Kidney (tissue), 14 donors: ENCODE measurements around the gene B3GALT5. TPM values are rescaled to one million over a fixed set of nuclear protein-coding genes. Genes with fewer than 3 reads are reported as not detected.

Source experiments
- DNase-seq, 5 donors: peaks; one replicate each; pipeline ENCODE4 v3.0.0-alpha.2; 2013 to 2020
- FAIRE-seq: peaks from 2 replicates; lab custom pipeline; 2012; peaks lifted over from hg19 to GRCh38; lab: Jason Lieb, UNC
- H3K27ac ChIP-seq, 2 donors: one replicate each; pipeline ENCODE4 v1.7.0; 2013; ENCODE audit warnings: low read depth in 2 of 2, low read length in 2 of 2, inconsistent platforms in 1 of 2
- H3K27me3 ChIP-seq: one replicate; pipeline ENCODE4 v1.7.1; 2013; ENCODE audit warnings: low read length, inconsistent platforms; ENCODE audit not compliant: control insufficient read depth, insufficient read depth
- H3K36me3 ChIP-seq, 3 donors: one replicate each; pipeline versions ENCODE4 v1.7.0 to v1.7.1; 2013; ENCODE audit warnings: low read length in 3 of 3, control low read depth in 1 of 3, inconsistent platforms in 1 of 3; ENCODE audit not compliant: insufficient read depth in 3 of 3, control insufficient read depth in 2 of 3
- H3K4me1 ChIP-seq, 3 donors: one replicate each; pipeline versions ENCODE4 v1.7.0 to v1.7.1; 2013; ENCODE audit warnings: low read length in 3 of 3, inconsistent platforms in 1 of 3, low read depth in 1 of 3; ENCODE audit not compliant: control insufficient read depth in 2 of 3, insufficient read depth in 2 of 3
- H3K4me3 ChIP-seq, 3 donors: one replicate each; pipeline versions ENCODE4 v1.7.0 to v1.8.1; 2013; ENCODE audit warnings: low read length in 3 of 3, control low read depth in 1 of 3, inconsistent platforms in 1 of 3
- H3K9ac ChIP-seq, 3 donors: one replicate each; pipeline versions ENCODE4 v1.7.0 to v1.7.1; 2013; ENCODE audit warnings: low read length in 3 of 3, control low read depth in 1 of 3, inconsistent platforms in 1 of 3
- H3K9me3 ChIP-seq, 3 donors: one replicate each; pipeline versions ENCODE4 v1.7.0 to v1.7.1; 2013; ENCODE audit warnings: low read length in 3 of 3, control low read depth in 1 of 3, inconsistent platforms in 1 of 3; ENCODE audit not compliant: control insufficient read depth in 2 of 3, insufficient read depth in 1 of 3
- CTCF ChIP-seq: IDR thresholded peaks from 3 replicates; pipeline ENCODE4 v1.5.1; 2012; ENCODE audit warnings: mild to moderate bottlenecking, moderate library complexity, borderline replicate concordance; ENCODE audit not compliant: insufficient read depth; ENCODE audit errors: extremely low read depth
- intact Hi-C: fragments of 100-400 bp; cut with DNase I; formaldehyde crosslinking; loops from one replicate; pipeline ENCODE4 v1.11.1; 2022
- polyA plus RNA-seq: library from polyadenylated mRNA; stranded (reverse); fragments of 350-450 nt; fragmentation: Illumina TruSeq; extraction: RNeasy Lipid Tissue Mini Kit (QIAGEN cat#74804); gene quantifications from one replicate; pipeline ENCODE4 v1.2.3, GENCODE V29; 2014; ENCODE audit warnings: low read depth, low replicate concordance; ENCODE audit not compliant: insufficient read depth
- total RNA-seq: library from RNA; stranded (reverse); fragmentation: NEBNext Ultra II Directional; extraction: Animal tissue kit (Norgen Biotek cat#: 25700); gene quantifications from one replicate; pipeline ENCODE4 v1.2.1, GENCODE V29; 2021
- donor health status: control.
- donor health status: control.
- donor health status: control.
- donor health status: control.
- donor health status: control.
- donor health status: DM: yes; HTN: yes; CAD: no.
- donor health status: Normal renal cell carcinoma (clear cell type).

Gene B3GALT5
- total and polyA plus RNA-seq, 2 donors from 2014 or later = 0.24 to 5.6 TPM

GRCh38 chr21:39715804-39716397 lies 103.2 kb downstream of the B3GALT5 start:
- FAIRE-seq = no peak
- no peaks in the 10 kb centered on the region for H3K4me1 ChIP-seq
- intact Hi-C loops = no loop called here

GRCh38 chr21:39720126-39720778 lies 107.5 kb downstream of the B3GALT5 start:
- no peaks in the 10 kb centered on the region for H3K9me3 ChIP-seq
- H3K4me3 ChIP-seq = no peak overlapping the region
- H3K36me3 ChIP-seq = no peaks in the 10 kb centered on the region
- no peaks in the 10 kb centered on the region for H3K27me3 ChIP-seq
- intact Hi-C loops = no loop called here
- no peak overlapping the region for H3K9ac ChIP-seq
- TF ChIP-seq CTCF = no peak
- no peaks in the 10 kb centered on the region for H3K4me1 ChIP-seq
- no peak for DNase-seq
- no peak for FAIRE-seq
- no peak overlapping the region for H3K27ac ChIP-seq

More at GRCh38 chr21:39715804-39716397, 103.2 kb downstream of the B3GALT5 start:
- peak; percentile 53 for TF ChIP-seq CTCF
- H3K36me3 ChIP-seq = no peaks in the 10 kb centered on the region
- H3K27ac ChIP-seq = no peak overlapping the region
- H3K9me3 ChIP-seq = no peaks in the 10 kb centered on the region
- no peak overlapping the region for H3K4me3 ChIP-seq
- H3K27me3 ChIP-seq = no peaks in the 10 kb centered on the region
- H3K9ac ChIP-seq = no peak overlapping the region
- peak in 4 of 5 donors; percentile 56 to 68 (median 60) for DNase-seq

GRCh38 chr21:39721885-39722284 lies 109.1 kb downstream of the B3GALT5 start:
- no peak for TF ChIP-seq CTCF
- intact Hi-C loops = no loop called here
- FAIRE-seq = no peak

More at GRCh38 chr21:39721885-39722284, 109.1 kb downstream of the B3GALT5 start:
- no peaks in the 10 kb centered on the region for H3K36me3 ChIP-seq
- H3K4me3 ChIP-seq = no peak overlapping the region
- no peaks in the 10 kb centered on the region for H3K4me1 ChIP-seq
- DNase-seq = no peak
- no peaks in the 10 kb centered on the region for H3K9me3 ChIP-seq
- H3K9ac ChIP-seq = no peak overlapping the region
- no peaks in the 10 kb centered on the region for H3K27me3 ChIP-seq
- H3K27ac ChIP-seq = no peak overlapping the region

Other genes with a start within 250 kb of the B3GALT5 start
- gene LCA5L, start 167.2 kb upstream of the B3GALT5 start, total RNA-seq = 4.3 TPM
- 3.8 TPM for gene LCA5L, start 167.2 kb upstream of the B3GALT5 start, polyA plus RNA-seq
- 4.0 TPM for gene SH3BGR, start 161.0 kb upstream of the B3GALT5 start, total RNA-seq
- gene SH3BGR, start 161.0 kb upstream of the B3GALT5 start, polyA plus RNA-seq = 12.2 TPM
- gene IGSF5, start 132.2 kb downstream of the B3GALT5 start, total RNA-seq = 0.47 TPM
- gene IGSF5, start 132.2 kb downstream of the B3GALT5 start, polyA plus RNA-seq = 0.24 TPM